Measurements from ENCODE around the gene ACOXL.

DNA sequence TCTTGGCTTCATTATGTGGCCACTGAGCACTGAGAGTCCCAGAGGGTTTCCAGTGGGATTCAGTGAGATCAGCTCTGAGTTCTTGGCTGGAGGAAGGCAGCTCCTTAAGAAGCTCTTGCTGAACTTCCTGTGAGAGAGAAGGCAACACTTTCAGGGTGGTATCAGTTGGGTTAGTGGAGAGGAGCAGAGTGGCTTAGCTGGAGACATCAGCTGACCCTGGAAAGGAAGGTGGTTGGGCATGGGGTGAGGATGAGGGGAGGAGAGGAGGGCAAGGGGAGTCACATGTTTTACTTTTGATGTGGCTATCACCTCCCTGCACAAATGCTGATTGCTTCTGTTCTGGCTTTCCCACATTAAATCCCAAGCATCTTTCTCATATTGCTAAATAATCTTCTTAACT lies 95.1 kb downstream of the ACOXL start:
- no peak for TF ChIP-seq POLR2AphosphoS5 (IDR thresholded peaks at IDR 0.05)
- TF ChIP-seq, protein P1, sequence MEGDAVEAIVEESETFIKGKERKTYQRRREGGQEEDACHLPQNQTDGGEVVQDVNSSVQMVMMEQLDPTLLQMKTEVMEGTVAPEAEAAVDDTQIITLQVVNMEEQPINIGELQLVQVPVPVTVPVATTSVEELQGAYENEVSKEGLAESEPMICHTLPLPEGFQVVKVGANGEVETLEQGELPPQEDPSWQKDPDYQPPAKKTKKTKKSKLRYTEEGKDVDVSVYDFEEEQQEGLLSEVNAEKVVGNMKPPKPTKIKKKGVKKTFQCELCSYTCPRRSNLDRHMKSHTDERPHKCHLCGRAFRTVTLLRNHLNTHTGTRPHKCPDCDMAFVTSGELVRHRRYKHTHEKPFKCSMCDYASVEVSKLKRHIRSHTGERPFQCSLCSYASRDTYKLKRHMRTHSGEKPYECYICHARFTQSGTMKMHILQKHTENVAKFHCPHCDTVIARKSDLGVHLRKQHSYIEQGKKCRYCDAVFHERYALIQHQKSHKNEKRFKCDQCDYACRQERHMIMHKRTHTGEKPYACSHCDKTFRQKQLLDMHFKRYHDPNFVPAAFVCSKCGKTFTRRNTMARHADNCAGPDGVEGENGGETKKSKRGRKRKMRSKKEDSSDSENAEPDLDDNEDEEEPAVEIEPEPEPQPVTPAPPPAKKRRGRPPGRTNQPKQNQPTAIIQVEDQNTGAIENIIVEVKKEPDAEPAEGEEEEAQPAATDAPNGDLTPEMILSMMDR (IDR thresholded peaks at IDR 0.05), result no peak

Measured in transverse colon (tissue), 4 donors.